DOHH2 (cell line): Measurements from ENCODE around the gene EPB41L4B.

Experiments used
- H3F3A ChIP-seq: fragments of 200-600 bp; sonication (generic), shearing (Covaris generic); 2 replicates; pipeline ENCODE4 v1.6.0; 2016; ENCODE audit warnings: antibody characterized with exemption, mild to moderate bottlenecking; ENCODE audit not compliant: control insufficient read depth, insufficient read depth
- H3K27ac ChIP-seq: fragments of 200-600 bp; sonication (generic); 2 replicates; pipeline ENCODE4 v1.5.1; 2014; ENCODE audit warnings: low read depth, mild to moderate bottlenecking, low read length, moderate library complexity
- H3K27me3 ChIP-seq: fragments of 200-600 bp; sonication (generic); 2 replicates; pipeline ENCODE4 v1.6.1; 2014; ENCODE audit warnings: mild to moderate bottlenecking, low read length, mixed read lengths; ENCODE audit not compliant: control insufficient read depth
- H3K36me3 ChIP-seq: fragments of 200-600 bp; sonication (generic); 2 replicates; pipeline ENCODE4 v1.6.1; 2014; ENCODE audit warnings: mild to moderate bottlenecking, low read length, moderate library complexity, mixed read lengths; ENCODE audit not compliant: control insufficient read depth
- H3K4me1 ChIP-seq: fragments of 200-600 bp; sonication (generic); 2 replicates; pipeline ENCODE4 v1.6.1; 2014; ENCODE audit warnings: mild to moderate bottlenecking, low read length, mixed read lengths; ENCODE audit not compliant: control insufficient read depth
- H3K4me2 ChIP-seq: fragments of 200-600 bp; sonication (generic); 2 replicates; pipeline ENCODE4 v1.6.0; 2014; ENCODE audit warnings: mild to moderate bottlenecking, low read length, moderate library complexity
- H3K4me3 ChIP-seq: fragments of 200-600 bp; sonication (generic); 2 replicates; pipeline ENCODE4 v1.5.1; 2014; ENCODE audit warnings: mild to moderate bottlenecking, low read length, mixed read lengths
- H3K79me2 ChIP-seq: fragments of 200-600 bp; sonication (generic); 2 replicates; pipeline ENCODE4 v1.6.1; 2014; ENCODE audit warnings: mild to moderate bottlenecking, low read length, mixed read lengths; ENCODE audit not compliant: control insufficient read depth
- H3K9me2 ChIP-seq: fragments of 200-600 bp; sonication (generic); replicated peaks from 2 replicates; pipeline ENCODE4 v1.6.1; 2014; ENCODE audit warnings: mild to moderate bottlenecking, low read length, mixed read lengths; ENCODE audit not compliant: control insufficient read depth
- H3K9me3 ChIP-seq: fragments of 200-600 bp; sonication (generic); 2 replicates; pipeline ENCODE4 v1.6.1; 2014; ENCODE audit warnings: antibody characterized with exemption, low read length, mixed read lengths; ENCODE audit not compliant: control insufficient read depth, insufficient read depth
- H4K20me1 ChIP-seq: fragments of 200-600 bp; sonication (generic); 2 replicates; pipeline ENCODE4 v1.6.0; 2014; ENCODE audit warnings: low read depth, mild to moderate bottlenecking, antibody characterized with exemption, low read length, moderate library complexity; ENCODE audit not compliant: control insufficient read depth, insufficient read depth
- CTCF ChIP-seq: fragments of 200-600 bp; sonication (generic); IDR thresholded peaks from one replicate; pipeline ENCODE4 v1.5.1; 2014; ENCODE audit warnings: antibody characterized with exemption, mild to moderate bottlenecking, low read depth, low read length; ENCODE audit not compliant: poor library complexity, severe bottlenecking
- EZH2phosphoT487 ChIP-seq: fragments of 200-600 bp; sonication (generic); IDR thresholded peaks from 2 replicates; pipeline ENCODE4 v1.6.1; 2017; ENCODE audit warnings: borderline replicate concordance, mild to moderate bottlenecking, antibody characterized with exemption, low read length, moderate library complexity, mixed read lengths

EPB41L4B gene

GRCh38 chr9:109171926-109172325 is 148.9 kb downstream of the EPB41L4B start:
- TF ChIP-seq EZH2phosphoT487 (no peak), CTCF (no peak)
- H4K20me1 ChIP-seq = no peaks in the 10 kb centered on the region
- no peaks in the 10 kb centered on the region for H3K9me2 ChIP-seq
- H3K9me3 ChIP-seq = no peaks in the 10 kb centered on the region
- H3K4me1 ChIP-seq = no peaks in the 10 kb centered on the region
- H3K79me2 ChIP-seq = no peaks in the 10 kb centered on the region
- no peaks in the 10 kb centered on the region for H3K36me3 ChIP-seq
- no peaks in the 10 kb centered on the region for H3F3A ChIP-seq
- no peak overlapping the region for H3K4me3 ChIP-seq
- H3K27ac ChIP-seq = no peak overlapping the region
- peaks cover 4% of the 10 kb centered on the region; the same call in 1 of the 2 replicates for H3K27me3 ChIP-seq
- H3K4me2 ChIP-seq = no peak overlapping the region

- no peaks in the 10 kb centered on the region for H3K36me3 ChIP-seq
- no peak overlapping the region for H3K4me2 ChIP-seq
- H4K20me1 ChIP-seq = no peaks in the 10 kb centered on the region
- no peaks in the 10 kb centered on the region for H3F3A ChIP-seq
- H3K79me2 ChIP-seq = no peaks in the 10 kb centered on the region
- no peak overlapping the region for H3K27ac ChIP-seq
- peaks cover 3% of the 10 kb centered on the region; the same call in 1 of the 2 replicates for H3K27me3 ChIP-seq
- H3K4me1 ChIP-seq = peaks cover 6% of the 10 kb centered on the region
- no peak overlapping the region for H3K4me3 ChIP-seq
- no peaks in the 10 kb centered on the region for H3K9me3 ChIP-seq
- no peak for TF ChIP-seq CTCF
- no peak for TF ChIP-seq EZH2phosphoT487
- no peaks in the 10 kb centered on the region for H3K9me2 ChIP-seq
These were observed 152.7 kb downstream of the EPB41L4B start for GRCh38 chr9:109168170-109168569.

GRCh38 chr9:109167716-109168115 is 153.1 kb downstream of the EPB41L4B start:
- H4K20me1 ChIP-seq = no peaks in the 10 kb centered on the region
- H3K4me3 ChIP-seq = no peak overlapping the region
- H3K4me1 ChIP-seq = peaks cover 6% of the 10 kb centered on the region
- no peak overlapping the region for H3K27ac ChIP-seq
- no peak overlapping the region for H3K4me2 ChIP-seq
- no peaks in the 10 kb centered on the region for H3K36me3 ChIP-seq
- no peaks in the 10 kb centered on the region for H3K9me3 ChIP-seq
- H3F3A ChIP-seq = no peaks in the 10 kb centered on the region
- H3K27me3 ChIP-seq = no peaks in the 10 kb centered on the region
- H3K79me2 ChIP-seq = no peaks in the 10 kb centered on the region
- no peak for TF ChIP-seq CTCF
- TF ChIP-seq EZH2phosphoT487 = no peak
- no peaks in the 10 kb centered on the region for H3K9me2 ChIP-seq
